Right lobe of liver (tissue), 6 donors: ENCODE results near the gene GALNT17. TPM values are rescaled to one million over a fixed set of nuclear protein-coding genes. Genes with fewer than 3 reads are reported as not detected.

Source experiments
- ATAC-seq, 4 donors: fragments of 200-7000 bp; cut with Tn5 transposase; one replicate each; pipeline ENCODE4 v1.9.1; 2020; ENCODE audit warnings: mild to moderate bottlenecking in 4 of 4, moderate library complexity in 4 of 4
- DNase-seq, 3 donors: peaks; one replicate each; pipeline ENCODE4 v3.0.0-alpha.2; 2020
- H3K27ac ChIP-seq, 3 donors: fragments of 200-600 bp; one replicate each; pipeline ENCODE4 v1.8.0; 2022
- H3K27me3 ChIP-seq, 2 donors: fragments of 200-600 bp; one replicate each; pipeline ENCODE4 v1.8.0; 2022
- H3K36me3 ChIP-seq, 4 donors: fragments of 200-600 bp; sonication (generic) in 1 of 4; one replicate each; pipeline versions ENCODE4 v1.5.1 to v1.8.0; 2017 to 2022; ENCODE audit warnings: control low read depth in 1 of 4
- H3K4me1 ChIP-seq, 4 donors: fragments of 200-600 bp; sonication (generic) in 1 of 4; one replicate each; pipeline versions ENCODE4 v1.5.1 to v1.8.0; 2017 to 2022; ENCODE audit warnings: control low read depth in 1 of 4
- H3K4me3 ChIP-seq, 3 donors: fragments of 200-600 bp; one replicate each; pipeline ENCODE4 v1.8.0; 2022
- H3K9me3 ChIP-seq, 4 donors: fragments of 200-600 bp; sonication (generic) in 1 of 4; one replicate each; pipeline versions ENCODE4 v1.5.1 to v1.8.0; 2017 to 2022; ENCODE audit warnings: control low read depth in 1 of 4
- POLR2A ChIP-seq: fragments of 450-650 bp; IDR thresholded peaks from one replicate; pipeline ENCODE4 v1.6.1; 2017; ENCODE audit warnings: antibody characterized with exemption, mild to moderate bottlenecking
- WGBS: methylation state at CpG from one replicate; pipeline ENCODE4 v1.1.6; 2018; ENCODE audit warnings: low coverage, low lambda C conversion rate; ENCODE audit not compliant: insufficient coverage; ENCODE audit errors: missing lambda C conversion rate; 5-methylcytosine and 5-hydroxymethylcytosine counted together
- intact Hi-C, 2 donors: fragments of 100-400 bp; cut with DNase I; formaldehyde crosslinking; loops; one replicate each; pipeline versions ENCODE4 v1.11.2 to v1.14.1; 2022
- total RNA-seq, 6 experiments: library from RNA; depleted of rRNA in 2 of 6; stranded (reverse); fragments of >200 nt in 2 of 6; fragmentation: NEBNext Ultra II Directional in 3 of 6; extraction: Animal tissue kit (Norgen Biotek cat#: 25700) in 3 of 6; gene quantifications; one replicate each; pipeline versions ENCODE4 v1.1.0 to v1.2.4, GENCODE V29; 2016 to 2023
- TF ChIP-seq, protein P1 (sequence below), 4 donors: fragments of 200-600 bp in 3 of 4; fragments of 450-650 bp in 1 of 4; IDR thresholded peaks; one replicate each; pipeline versions ENCODE4 v1.5.1 to v1.8.0; 2016 to 2022; ENCODE audit warnings: antibody characterized with exemption in 4 of 4, mild to moderate bottlenecking in 2 of 4
- donor health status: DM: no; HTN: yes; CAD: no.
- donor health status: DM: no; HTN: no; CAD: no.
- donor health status: DM: no; HTN: no; CAD: no.
- donor health status: DM: no; HTN: yes; CAD: no.
- donor health status: DM: no; HTN: yes; CAD: no.

The GALNT17 gene
- total RNA-seq, 6 experiments from 2014 or later = 0.06 to 0.31 (median 0.10) TPM

DNA sequence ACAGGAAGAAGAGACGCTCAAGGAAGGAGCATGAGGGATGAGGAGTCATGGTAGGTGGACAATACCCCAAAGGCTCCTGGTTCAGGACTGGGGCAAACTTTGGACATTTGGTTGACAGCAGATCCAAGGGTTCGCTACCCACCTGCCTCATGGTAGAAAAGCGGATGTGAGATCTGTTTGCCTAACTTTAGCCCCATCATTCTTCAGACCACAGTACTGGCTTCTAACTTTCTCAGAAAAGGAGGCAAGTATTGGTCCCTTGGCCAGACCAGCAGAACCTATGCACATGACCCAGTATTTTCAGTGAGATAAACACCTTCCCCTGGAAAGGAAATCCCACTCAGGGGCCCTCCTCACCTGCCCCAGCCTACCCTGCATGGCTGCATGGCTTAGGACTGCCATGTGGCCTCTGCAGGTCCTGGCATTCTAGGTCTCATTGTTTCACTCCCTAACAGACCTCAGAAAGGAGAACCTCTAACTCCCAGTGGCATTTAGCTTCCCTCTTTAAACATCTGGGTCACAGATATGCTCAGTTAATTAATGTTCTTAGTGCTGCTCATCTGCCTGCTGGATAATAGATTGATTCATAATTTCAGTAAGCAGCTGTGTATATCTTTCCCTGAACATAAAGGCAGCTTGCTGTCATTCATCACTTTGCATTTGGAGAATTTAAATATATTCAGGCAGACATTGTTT lies 574.1 kb downstream of the GALNT17 start:
- H3K4me3 ChIP-seq = no peak overlapping the region
- ATAC-seq (no peak), DNase-seq (no peak)
- intact Hi-C loops = no loop called here
- no peaks in the 10 kb centered on the region for H3K27me3 ChIP-seq
- TF ChIP-seq, protein P1, sequence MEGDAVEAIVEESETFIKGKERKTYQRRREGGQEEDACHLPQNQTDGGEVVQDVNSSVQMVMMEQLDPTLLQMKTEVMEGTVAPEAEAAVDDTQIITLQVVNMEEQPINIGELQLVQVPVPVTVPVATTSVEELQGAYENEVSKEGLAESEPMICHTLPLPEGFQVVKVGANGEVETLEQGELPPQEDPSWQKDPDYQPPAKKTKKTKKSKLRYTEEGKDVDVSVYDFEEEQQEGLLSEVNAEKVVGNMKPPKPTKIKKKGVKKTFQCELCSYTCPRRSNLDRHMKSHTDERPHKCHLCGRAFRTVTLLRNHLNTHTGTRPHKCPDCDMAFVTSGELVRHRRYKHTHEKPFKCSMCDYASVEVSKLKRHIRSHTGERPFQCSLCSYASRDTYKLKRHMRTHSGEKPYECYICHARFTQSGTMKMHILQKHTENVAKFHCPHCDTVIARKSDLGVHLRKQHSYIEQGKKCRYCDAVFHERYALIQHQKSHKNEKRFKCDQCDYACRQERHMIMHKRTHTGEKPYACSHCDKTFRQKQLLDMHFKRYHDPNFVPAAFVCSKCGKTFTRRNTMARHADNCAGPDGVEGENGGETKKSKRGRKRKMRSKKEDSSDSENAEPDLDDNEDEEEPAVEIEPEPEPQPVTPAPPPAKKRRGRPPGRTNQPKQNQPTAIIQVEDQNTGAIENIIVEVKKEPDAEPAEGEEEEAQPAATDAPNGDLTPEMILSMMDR (IDR thresholded peaks at IDR 0.05) = no peak
- no peak for TF ChIP-seq POLR2A
- H3K4me1 ChIP-seq = no peaks in the 10 kb centered on the region
- WGBS = 76% methylated on average over 2 of the region's 3 CpGs
- no peak overlapping the region for H3K27ac ChIP-seq
- H3K36me3 ChIP-seq = no peaks in the 10 kb centered on the region
- H3K9me3 ChIP-seq = no peaks in the 10 kb centered on the region

- no peak overlapping the region for H3K27ac ChIP-seq
- 43% methylated on average over 2 of the region's 2 CpGs for WGBS
- no peak for TF ChIP-seq POLR2A
- TF ChIP-seq, protein P1 (IDR thresholded peaks at IDR 0.05) = no peak
- no peak overlapping the region for H3K4me3 ChIP-seq
- H3K36me3 ChIP-seq = no peaks in the 10 kb centered on the region
- no peaks in the 10 kb centered on the region for H3K9me3 ChIP-seq
- H3K27me3 ChIP-seq = no peaks in the 10 kb centered on the region
- no peak for ATAC-seq
- no peaks in the 10 kb centered on the region for H3K4me1 ChIP-seq
- no peak for DNase-seq
- intact Hi-C loops = no loop called here
Measured at GRCh38 chr7:71706597-71706975, 574.6 kb downstream of the GALNT17 start.

DNA sequence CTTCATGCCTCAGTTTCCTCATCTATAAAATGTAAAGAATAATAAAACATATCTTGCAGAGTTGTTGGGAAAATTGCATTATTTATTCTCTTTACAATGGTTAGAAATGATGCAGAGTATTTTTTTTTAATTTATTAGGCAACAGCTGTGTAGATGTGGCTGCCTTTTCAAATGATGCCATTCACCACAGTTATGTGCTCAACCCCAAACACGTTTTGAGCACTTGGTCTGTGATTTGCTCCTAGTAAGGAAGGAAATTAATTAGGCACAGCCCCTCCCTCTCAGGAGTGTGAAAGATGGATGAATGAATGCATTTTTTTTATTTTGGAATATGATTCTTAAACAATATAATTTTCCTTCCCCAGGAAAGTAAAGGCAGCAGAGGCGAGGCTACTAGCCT lies 575.1 kb downstream of the GALNT17 start:
- no peaks in the 10 kb centered on the region for H3K36me3 ChIP-seq
- H3K27ac ChIP-seq = no peak overlapping the region
- 48% methylated on average over 2 of the region's 2 CpGs for WGBS
- TF ChIP-seq, protein P1 (IDR thresholded peaks at IDR 0.05) = no peak
- TF ChIP-seq POLR2A = no peak
- no peaks in the 10 kb centered on the region for H3K27me3 ChIP-seq
- H3K4me1 ChIP-seq = no peaks in the 10 kb centered on the region
- no peak overlapping the region for H3K4me3 ChIP-seq
- DNase-seq (no peak), ATAC-seq (no peak)
- no peaks in the 10 kb centered on the region for H3K9me3 ChIP-seq
- intact Hi-C loops = no loop called here

DNA sequence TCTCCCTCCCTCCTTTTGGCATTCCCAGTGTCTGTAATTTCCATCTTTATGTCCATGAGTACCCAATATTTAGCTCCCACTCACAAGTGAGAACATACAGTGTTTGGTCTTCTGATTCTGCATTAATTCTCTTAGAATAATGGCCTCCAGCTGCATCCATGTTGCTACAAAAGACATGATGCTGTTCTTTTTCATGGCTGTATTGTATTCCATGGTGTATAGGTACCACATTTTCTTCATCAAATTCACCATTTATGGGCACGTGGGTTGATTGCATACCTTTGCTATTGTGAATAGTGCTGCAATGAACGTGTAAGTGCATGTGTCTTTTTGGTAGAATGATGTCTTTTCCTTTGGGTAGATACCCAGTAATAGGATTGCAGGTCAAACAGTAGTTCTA lies 576.8 kb downstream of the GALNT17 start:
- no peak for DNase-seq
- TF ChIP-seq, protein P1 (IDR thresholded peaks at IDR 0.05) = no peak
- Histone ChIP-seq H3K27ac (no peak overlapping the region), H3K4me1 (no peaks in the 10 kb centered on the region), H3K36me3 (no peaks in the 10 kb centered on the region), H3K4me3 (no peak overlapping the region), H3K9me3 (no peaks in the 10 kb centered on the region), H3K27me3 (no peaks in the 10 kb centered on the region)
- no peak for ATAC-seq
- 39% methylated on average over 2 of the region's 2 CpGs for WGBS
- intact Hi-C loops = no loop called here
